ENCODE data around the gene OSBPL5.
A peak's percentile ranks its signal among the peaks of the same experiment; 100 is the strongest.

The OSBPL5 gene

DNA sequence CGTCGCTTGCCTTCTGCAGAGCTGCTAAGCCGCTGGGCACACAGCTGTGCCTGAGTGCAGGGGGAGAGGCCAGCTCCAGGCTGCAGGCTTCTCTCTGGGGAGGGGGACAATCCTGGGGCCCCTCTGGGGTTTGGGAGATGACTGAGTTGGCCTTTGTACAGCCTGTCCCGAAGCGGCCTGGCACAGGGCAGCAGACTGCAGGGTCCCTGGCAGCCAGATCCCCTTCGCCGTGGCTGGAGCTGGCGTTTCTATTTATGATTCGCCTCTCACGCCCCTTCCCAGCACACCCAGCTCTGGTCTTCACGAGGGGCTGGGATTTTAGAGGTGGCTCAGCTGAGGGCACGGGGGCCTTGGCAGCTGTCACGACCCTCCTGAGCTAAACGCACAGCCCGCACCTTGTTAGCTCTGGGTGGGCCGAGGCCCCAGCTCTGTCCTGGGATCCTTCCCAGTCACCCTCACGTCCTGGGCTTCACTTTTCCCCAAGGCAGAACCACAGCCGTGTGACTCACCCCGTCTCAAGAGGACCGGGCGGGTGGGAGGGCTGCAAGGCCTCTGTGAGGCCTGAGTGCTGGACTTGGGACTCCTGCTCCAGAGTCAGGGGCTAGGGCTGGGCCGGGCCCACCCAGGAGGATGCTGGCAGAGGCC is 18.4 kb downstream of the OSBPL5 start:
- peak; percentile 37 for DNase-seq (ENCODE audit: low read depth)
- TF ChIP-seq, protein P1, sequence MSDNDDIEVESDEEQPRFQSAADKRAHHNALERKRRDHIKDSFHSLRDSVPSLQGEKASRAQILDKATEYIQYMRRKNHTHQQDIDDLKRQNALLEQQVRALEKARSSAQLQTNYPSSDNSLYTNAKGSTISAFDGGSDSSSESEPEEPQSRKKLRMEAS (IDR thresholded peaks at IDR 0.05; ENCODE audit: low read depth, low read length): no peak
- TF ChIP-seq POLR2A (IDR thresholded peaks at IDR 0.05; ENCODE audit: extremely low read depth, insufficient read length) (no peak), MYC (IDR thresholded peaks at IDR 0.05; ENCODE audit: low read depth, low read length) (no peak)
- TF ChIP-seq, protein P2, sequence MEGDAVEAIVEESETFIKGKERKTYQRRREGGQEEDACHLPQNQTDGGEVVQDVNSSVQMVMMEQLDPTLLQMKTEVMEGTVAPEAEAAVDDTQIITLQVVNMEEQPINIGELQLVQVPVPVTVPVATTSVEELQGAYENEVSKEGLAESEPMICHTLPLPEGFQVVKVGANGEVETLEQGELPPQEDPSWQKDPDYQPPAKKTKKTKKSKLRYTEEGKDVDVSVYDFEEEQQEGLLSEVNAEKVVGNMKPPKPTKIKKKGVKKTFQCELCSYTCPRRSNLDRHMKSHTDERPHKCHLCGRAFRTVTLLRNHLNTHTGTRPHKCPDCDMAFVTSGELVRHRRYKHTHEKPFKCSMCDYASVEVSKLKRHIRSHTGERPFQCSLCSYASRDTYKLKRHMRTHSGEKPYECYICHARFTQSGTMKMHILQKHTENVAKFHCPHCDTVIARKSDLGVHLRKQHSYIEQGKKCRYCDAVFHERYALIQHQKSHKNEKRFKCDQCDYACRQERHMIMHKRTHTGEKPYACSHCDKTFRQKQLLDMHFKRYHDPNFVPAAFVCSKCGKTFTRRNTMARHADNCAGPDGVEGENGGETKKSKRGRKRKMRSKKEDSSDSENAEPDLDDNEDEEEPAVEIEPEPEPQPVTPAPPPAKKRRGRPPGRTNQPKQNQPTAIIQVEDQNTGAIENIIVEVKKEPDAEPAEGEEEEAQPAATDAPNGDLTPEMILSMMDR (IDR thresholded peaks at IDR 0.05; ENCODE audit: low read depth, low read length): no peak
- no peak overlapping the region for H3K4me3 ChIP-seq (ENCODE audit: low read depth, low read length)

DNA sequence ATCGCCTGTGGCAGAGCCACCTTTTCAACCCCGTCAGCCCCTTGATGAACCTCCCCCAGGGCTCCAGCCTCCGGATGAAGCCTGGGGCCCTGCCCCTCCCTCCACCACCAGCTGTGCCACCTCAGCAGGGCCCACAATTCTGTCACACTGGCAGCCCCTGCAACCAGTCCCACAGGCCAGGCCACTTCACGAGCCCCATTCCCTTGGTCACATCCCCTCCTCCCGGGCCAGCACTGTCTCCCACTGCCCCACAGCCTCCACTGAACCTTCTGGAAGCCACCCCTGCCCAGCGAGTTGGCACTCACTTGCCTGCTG is 19.9 kb downstream of the OSBPL5 start:
- no peak overlapping the region for H3K4me3 ChIP-seq (ENCODE audit: low read depth, low read length)
- DNase-seq (ENCODE audit: low read depth): no peak

DNA sequence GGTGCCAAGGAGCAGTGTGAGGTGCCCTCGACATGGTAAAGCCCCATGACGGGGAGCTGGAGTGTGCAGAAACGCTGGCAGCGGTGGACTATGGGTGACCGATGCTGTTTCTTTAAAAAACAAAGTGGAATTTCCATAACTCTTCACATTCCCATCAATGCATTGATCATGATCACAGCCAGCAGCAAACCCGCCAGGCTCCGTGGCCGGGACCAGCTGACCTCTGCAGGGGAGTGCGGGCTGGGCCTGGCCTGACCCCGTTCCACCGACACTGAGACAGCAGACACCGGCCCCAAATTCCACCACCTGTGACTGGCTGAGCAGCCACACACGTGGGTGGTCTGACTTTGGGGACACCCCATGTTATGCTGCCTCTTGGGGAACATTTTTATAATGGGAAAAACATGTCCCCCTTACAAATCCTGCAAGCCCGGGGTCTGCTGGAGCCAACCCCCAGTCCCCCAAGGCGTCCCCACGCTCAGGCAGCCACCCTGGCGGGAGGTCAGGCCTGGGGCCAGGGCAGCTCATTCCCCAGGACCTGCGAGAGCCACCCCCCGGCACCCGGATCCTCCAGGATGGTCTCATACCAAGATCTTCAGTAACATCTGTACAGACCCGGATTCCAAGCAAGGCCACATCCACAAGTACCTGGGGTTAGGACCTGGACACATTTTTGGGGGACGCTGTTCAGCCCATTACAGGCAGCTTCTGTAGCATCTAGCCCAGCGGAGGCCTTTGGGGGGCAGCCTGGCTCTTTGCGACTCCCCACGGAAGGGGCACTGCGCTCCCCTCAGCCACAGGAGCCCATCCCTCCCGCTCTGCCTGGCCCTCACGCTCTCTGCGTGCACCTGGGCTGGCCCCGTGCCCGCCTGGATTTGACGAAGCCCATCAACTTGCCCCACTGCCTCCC is 20.6 kb downstream of the OSBPL5 start:
- H3K4me3 ChIP-seq (ENCODE audit: low read depth, low read length): no peak overlapping the region
- TF ChIP-seq, protein P1 (IDR thresholded peaks at IDR 0.05; ENCODE audit: low read depth, low read length): no peak
- TF ChIP-seq MYC (IDR thresholded peaks at IDR 0.05; ENCODE audit: low read depth, low read length) (no peak), POLR2A (IDR thresholded peaks at IDR 0.05; ENCODE audit: extremely low read depth, insufficient read length) (no peak)
- TF ChIP-seq, protein P2 (IDR thresholded peaks at IDR 0.05; ENCODE audit: low read depth, low read length): no peak
- no peak for DNase-seq (ENCODE audit: low read depth)

More for the DNA sequence above, 19.9 kb downstream of the OSBPL5 start:
- TF ChIP-seq MYC (IDR thresholded peaks at IDR 0.05; ENCODE audit: low read depth, low read length) (no peak), POLR2A (IDR thresholded peaks at IDR 0.05; ENCODE audit: extremely low read depth, insufficient read length) (no peak)
- TF ChIP-seq, protein P2 (IDR thresholded peaks at IDR 0.05; ENCODE audit: low read depth, low read length): no peak
- TF ChIP-seq, protein P1 (IDR thresholded peaks at IDR 0.05; ENCODE audit: low read depth, low read length): no peak

DNA sequence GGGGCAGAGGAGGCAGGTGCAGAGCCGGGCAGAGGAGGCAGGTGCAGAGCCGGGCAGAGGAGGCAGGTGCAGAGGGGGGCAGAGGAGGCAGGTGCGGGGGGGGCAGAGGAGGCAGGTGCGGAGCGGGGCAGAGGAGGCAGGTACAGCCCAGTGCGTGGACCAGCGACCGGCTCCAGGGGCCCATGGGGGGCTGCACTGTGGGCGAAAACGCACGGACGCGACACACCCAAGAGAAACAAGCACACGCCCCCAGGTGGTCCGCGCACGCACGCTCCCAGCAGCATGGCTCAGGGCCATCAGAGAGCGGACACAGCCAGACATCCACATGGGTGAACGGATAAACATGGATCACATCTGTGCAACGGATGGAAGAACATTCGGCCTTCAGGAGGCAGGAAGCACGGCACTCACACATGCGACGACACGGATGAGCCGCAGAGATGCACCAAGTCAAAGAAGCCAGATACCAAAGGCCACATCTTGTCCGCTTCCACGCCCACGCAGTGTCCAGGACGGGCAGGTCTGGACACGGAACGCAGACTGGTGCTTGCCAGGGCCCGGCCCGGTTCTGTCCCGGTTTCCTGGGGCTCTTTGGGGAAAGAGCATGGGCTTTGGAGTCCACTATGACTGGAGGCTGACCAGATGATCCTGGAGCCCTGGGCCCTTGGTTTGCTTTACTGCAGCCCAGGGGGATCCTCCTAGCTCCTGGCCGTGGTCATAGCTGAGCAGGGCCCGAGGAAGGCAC is 21.8 kb downstream of the OSBPL5 start:
- no peak overlapping the region for H3K4me3 ChIP-seq (ENCODE audit: low read depth, low read length)
- TF ChIP-seq, protein P2 (IDR thresholded peaks at IDR 0.05; ENCODE audit: low read depth, low read length): no peak
- TF ChIP-seq MYC (IDR thresholded peaks at IDR 0.05; ENCODE audit: low read depth, low read length) (no peak), POLR2A (IDR thresholded peaks at IDR 0.05; ENCODE audit: extremely low read depth, insufficient read length) (no peak)
- TF ChIP-seq, protein P1 (IDR thresholded peaks at IDR 0.05; ENCODE audit: low read depth, low read length): no peak
- no peak for DNase-seq (ENCODE audit: low read depth)

DNA sequence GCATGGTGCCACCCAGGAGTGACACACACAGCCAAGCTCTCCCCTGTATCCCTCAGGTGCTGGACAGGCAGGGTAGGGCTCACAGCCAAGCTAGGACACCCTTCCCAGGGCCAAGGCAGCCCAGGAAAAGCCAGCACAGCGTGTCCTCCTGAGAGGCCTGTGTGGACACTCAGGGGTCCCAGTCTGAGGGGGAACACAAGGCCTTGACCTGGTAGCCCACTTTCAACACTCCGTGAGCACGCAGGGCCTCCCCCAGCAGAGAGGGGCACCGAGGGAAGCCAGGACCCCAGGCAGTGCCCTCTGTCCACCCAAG is 24.9 kb downstream of the OSBPL5 start:
- TF ChIP-seq, protein P1 (IDR thresholded peaks at IDR 0.05; ENCODE audit: low read depth, low read length): no peak
- TF ChIP-seq POLR2A (IDR thresholded peaks at IDR 0.05; ENCODE audit: extremely low read depth, insufficient read length): no peak
- TF ChIP-seq MYC (IDR thresholded peaks at IDR 0.05; ENCODE audit: low read depth, low read length): no peak
- TF ChIP-seq, protein P2 (IDR thresholded peaks at IDR 0.05; ENCODE audit: low read depth, low read length): no peak
- DNase-seq (ENCODE audit: low read depth): no peak
- H3K4me3 ChIP-seq (ENCODE audit: low read depth, low read length): no peak overlapping the region

All from NB4 (cell line).